Thoracic aorta (tissue), 2 donors: ENCODE data around the gene PHACTR1. TPM values are rescaled to one million over a fixed set of nuclear protein-coding genes. Genes with fewer than 3 reads are reported as not detected.

Experiments
- ATAC-seq: fragments of 150-250 bp; one replicate; pipeline ENCODE4 v1.8.0; 2017; ENCODE audit warnings: low read depth; ENCODE audit not compliant: insufficient number of reproducible peaks, low FRiP score
- DNase-seq: peaks from one replicate; pipeline ENCODE4 v3.0.0-alpha.2; 2020; ENCODE audit warnings: low spot score
- H3K27ac ChIP-seq, 2 donors: fragments of 200-600 bp; sonication (generic); 1 replicate in 1 of 2; 2 replicates in 1 of 2; pipeline ENCODE4 v1.5.1; 2016; ENCODE audit warnings: mild to moderate bottlenecking in 2 of 2, moderate library complexity in 2 of 2
- H3K27me3 ChIP-seq: fragments of 200-600 bp; sonication (generic); replicated peaks from 2 replicates; pipeline ENCODE4 v1.6.0; 2016; ENCODE audit warnings: mild to moderate bottlenecking; ENCODE audit not compliant: insufficient read depth
- H3K36me3 ChIP-seq: fragments of 200-600 bp; sonication (generic); one replicate; pipeline ENCODE4 v1.5.1; 2016
- H3K4me1 ChIP-seq, 2 donors: fragments of 200-600 bp; sonication (generic); 1 replicate in 1 of 2; 2 replicates in 1 of 2; pipeline versions ENCODE4 v1.5.1 to v1.6.0; 2016; ENCODE audit warnings: low read depth in 2 of 2, mild to moderate bottlenecking in 1 of 2; ENCODE audit not compliant: control insufficient read depth in 1 of 2
- H3K4me3 ChIP-seq: fragments of 200-600 bp; sonication (generic); 2 replicates; pipeline ENCODE4 v1.5.1; 2016; ENCODE audit warnings: mild to moderate bottlenecking
- H3K9me3 ChIP-seq: fragments of 200-600 bp; sonication (generic); 2 replicates; pipeline ENCODE4 v1.5.1; 2016
- total RNA-seq, 2 donors: library from RNA; depleted of rRNA; stranded (reverse); fragments of >200 nt; gene quantifications; one replicate each; pipeline versions ENCODE4 v1.1.0 to v1.2.3, GENCODE V29; 2016
- TF ChIP-seq, protein P1 (sequence below): fragments of 200-600 bp; sonication (generic); IDR thresholded peaks from one replicate; pipeline ENCODE4 v1.5.1; 2019; ENCODE audit warnings: antibody characterized with exemption

PHACTR1 gene
- total RNA-seq, 2 donors from 2014 or later: 42.9 to 69.1 TPM

- ATAC-seq (no peak), DNase-seq (no peak)
- H3K36me3 ChIP-seq: no peaks in the 10 kb centered on the region
- no peaks in the 10 kb centered on the region for H3K9me3 ChIP-seq
- H3K4me3 ChIP-seq: no peak overlapping the region
- H3K4me1 ChIP-seq: no peaks in the 10 kb centered on the region
- TF ChIP-seq, protein P1, sequence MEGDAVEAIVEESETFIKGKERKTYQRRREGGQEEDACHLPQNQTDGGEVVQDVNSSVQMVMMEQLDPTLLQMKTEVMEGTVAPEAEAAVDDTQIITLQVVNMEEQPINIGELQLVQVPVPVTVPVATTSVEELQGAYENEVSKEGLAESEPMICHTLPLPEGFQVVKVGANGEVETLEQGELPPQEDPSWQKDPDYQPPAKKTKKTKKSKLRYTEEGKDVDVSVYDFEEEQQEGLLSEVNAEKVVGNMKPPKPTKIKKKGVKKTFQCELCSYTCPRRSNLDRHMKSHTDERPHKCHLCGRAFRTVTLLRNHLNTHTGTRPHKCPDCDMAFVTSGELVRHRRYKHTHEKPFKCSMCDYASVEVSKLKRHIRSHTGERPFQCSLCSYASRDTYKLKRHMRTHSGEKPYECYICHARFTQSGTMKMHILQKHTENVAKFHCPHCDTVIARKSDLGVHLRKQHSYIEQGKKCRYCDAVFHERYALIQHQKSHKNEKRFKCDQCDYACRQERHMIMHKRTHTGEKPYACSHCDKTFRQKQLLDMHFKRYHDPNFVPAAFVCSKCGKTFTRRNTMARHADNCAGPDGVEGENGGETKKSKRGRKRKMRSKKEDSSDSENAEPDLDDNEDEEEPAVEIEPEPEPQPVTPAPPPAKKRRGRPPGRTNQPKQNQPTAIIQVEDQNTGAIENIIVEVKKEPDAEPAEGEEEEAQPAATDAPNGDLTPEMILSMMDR: no peak
- H3K27ac ChIP-seq: no peak overlapping the region
- H3K27me3 ChIP-seq: no peaks in the 10 kb centered on the region
These were observed 132.6 kb downstream of the PHACTR1 start for GRCh38 chr6:12848964-12849808.

GRCh38 chr6:12849809-12850198 lies 133.2 kb downstream of the PHACTR1 start:
- ATAC-seq: no peak
- H3K4me3 ChIP-seq: no peak overlapping the region

GRCh38 chr6:12851123-12851695 lies 134.6 kb downstream of the PHACTR1 start:
- no peaks in the 10 kb centered on the region for H3K27me3 ChIP-seq

More at GRCh38 chr6:12849809-12850198, 133.2 kb downstream of the PHACTR1 start:
- no peak for DNase-seq
- TF ChIP-seq, protein P1: no peak
- H3K9me3 ChIP-seq: no peaks in the 10 kb centered on the region
- H3K4me1 ChIP-seq: no peaks in the 10 kb centered on the region
- no peak overlapping the region for H3K27ac ChIP-seq
- H3K27me3 ChIP-seq: no peaks in the 10 kb centered on the region
- no peaks in the 10 kb centered on the region for H3K36me3 ChIP-seq

DNA sequence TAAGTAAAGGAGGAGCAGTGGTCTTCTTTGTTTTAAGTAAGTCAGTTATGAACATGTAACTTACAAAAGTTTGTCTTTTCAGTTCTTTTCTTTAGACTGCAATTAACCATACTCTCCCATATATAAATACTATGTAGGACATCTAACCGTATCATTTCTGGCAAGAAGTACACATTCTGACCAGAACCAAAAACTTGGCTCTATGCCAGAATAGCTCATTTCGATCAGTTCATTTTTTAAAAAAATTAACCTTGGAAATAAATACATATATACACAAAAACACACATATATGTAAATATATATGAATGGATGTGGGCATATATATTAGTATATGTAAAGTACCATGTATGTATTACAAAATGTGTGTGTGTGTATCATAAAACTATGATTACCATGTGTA lies 145.0 kb downstream of the PHACTR1 start:
- DNase-seq: no peak
- Histone ChIP-seq H3K36me3 (no peaks in the 10 kb centered on the region), H3K4me3 (no peak overlapping the region), H3K27ac (no peak overlapping the region), H3K27me3 (no peaks in the 10 kb centered on the region), H3K4me1 (no peaks in the 10 kb centered on the region), H3K9me3 (no peaks in the 10 kb centered on the region)
- TF ChIP-seq, protein P1: no peak
- ATAC-seq: no peak

More at GRCh38 chr6:12851123-12851695, 134.6 kb downstream of the PHACTR1 start:
- Histone ChIP-seq H3K4me3 (no peak overlapping the region), H3K27ac (no peak overlapping the region), H3K4me1 (no peaks in the 10 kb centered on the region), H3K36me3 (no peaks in the 10 kb centered on the region), H3K9me3 (no peaks in the 10 kb centered on the region)
- TF ChIP-seq, protein P1: no peak
- ATAC-seq: no peak
- no peak for DNase-seq

- Histone ChIP-seq H3K27me3 (no peaks in the 10 kb centered on the region), H3K4me3 (no peak overlapping the region), H3K9me3 (no peaks in the 10 kb centered on the region), H3K27ac (no peak overlapping the region), H3K36me3 (no peaks in the 10 kb centered on the region), H3K4me1 (no peaks in the 10 kb centered on the region)
- TF ChIP-seq, protein P1: no peak
- ATAC-seq (no peak), DNase-seq (no peak)
These were observed 148.6 kb downstream of the PHACTR1 start for GRCh38 chr6:12865117-12865516.
